GM12878 (cell line): ENCODE data around the gene RNF181. TPM values are rescaled to one million over a fixed set of nuclear protein-coding genes. Genes with fewer than 3 reads are reported as not detected.

Source experiments
- ASH2L ChIP-seq: fragments of 300-600, 200-600 bp; sonication (generic); IDR thresholded peaks from 2 replicates; pipeline ENCODE4 v1.6.1; 2017; ENCODE audit warnings: low read depth, mild to moderate bottlenecking, borderline replicate concordance
- CBX3 ChIP-seq: fragments of 200-600 bp; sonication (generic); IDR thresholded peaks from 2 replicates; pipeline ENCODE4 v1.6.1; 2016; ENCODE audit warnings: low read depth, borderline replicate concordance
- CBX5 ChIP-seq: sonication (generic); IDR thresholded peaks from 2 replicates; pipeline ENCODE4 v1.6.1; 2016; ENCODE audit warnings: low read depth, moderate library complexity, mild to moderate bottlenecking, inconsistent platforms
- CREB1 ChIP-seq: IDR thresholded peaks from 2 replicates; pipeline ENCODE4 v1.6.1; 2012; ENCODE audit warnings: low read depth, mild to moderate bottlenecking, inconsistent platforms
- CUX1 ChIP-seq: IDR thresholded peaks from 2 replicates; pipeline ENCODE4 v1.6.1; 2012; ENCODE audit warnings: improper control_type of control experiment, low read depth, low read length; ENCODE audit not compliant: insufficient replicate concordance
- DPF2 ChIP-seq: fragments of 450-650 bp; IDR thresholded peaks from 2 replicates; pipeline ENCODE4 v1.6.1; 2017; ENCODE audit warnings: mild to moderate bottlenecking
- KLF5 ChIP-seq: fragments of 450-650 bp; IDR thresholded peaks from 2 replicates; pipeline ENCODE4 v1.6.1; 2014; ENCODE audit warnings: mild to moderate bottlenecking; ENCODE audit not compliant: partially characterized antibody
- MEF2B ChIP-seq: fragments of 450-650 bp; IDR thresholded peaks from 2 replicates; pipeline ENCODE4 v1.6.1; 2018; ENCODE audit warnings: mild to moderate bottlenecking, moderate library complexity; ENCODE audit not compliant: partially characterized antibody, poor library complexity, severe bottlenecking
- NR2F1 ChIP-seq: fragments of 450-650 bp; conservative IDR thresholded peaks from 2 replicates; pipeline ENCODE4 v1.6.1; 2017; ENCODE audit warnings: mild to moderate bottlenecking
- PKNOX1 ChIP-seq: fragments of 450-650 bp; IDR thresholded peaks from 2 replicates; pipeline ENCODE4 v1.6.1; 2016; ENCODE audit warnings: mild to moderate bottlenecking
- RAD51 ChIP-seq: fragments of 450-650 bp; IDR thresholded peaks from 2 replicates; pipeline ENCODE4 v1.6.1; 2016; ENCODE audit warnings: moderate library complexity, mild to moderate bottlenecking, inconsistent platforms
- RBBP5 ChIP-seq: fragments of 200-600 bp; sonication (generic); conservative IDR thresholded peaks from 2 replicates; pipeline ENCODE4 v1.6.1; 2016
- SMAD1 ChIP-seq: fragments of 450-650 bp; IDR thresholded peaks from 2 replicates; pipeline ENCODE4 v1.6.1; 2018; ENCODE audit warnings: mild to moderate bottlenecking, low read depth; ENCODE audit not compliant: partially characterized antibody
- SREBF1 ChIP-seq: IDR thresholded peaks from 2 replicates; pipeline ENCODE4 v1.6.1; 2012; ENCODE audit warnings: mild to moderate bottlenecking, low read length
- USF1 ChIP-seq: IDR thresholded peaks from 2 replicates; pipeline ENCODE4 v1.6.1; 2011; ENCODE audit warnings: borderline replicate concordance, low read depth, mild to moderate bottlenecking, moderate library complexity, mixed read lengths, low read length; ENCODE audit not compliant: insufficient read depth; ENCODE audit errors: extremely low read length
- ZNF207 ChIP-seq: fragments of 450-650 bp; IDR thresholded peaks from 2 replicates; pipeline ENCODE4 v1.6.1; 2014; ENCODE audit warnings: antibody characterized with exemption, mild to moderate bottlenecking, borderline replicate concordance
- ZNF687 ChIP-seq: fragments of 450-650 bp; IDR thresholded peaks from 2 replicates; pipeline ENCODE4 v1.6.1; 2017; ENCODE audit warnings: mild to moderate bottlenecking, moderate library complexity
- polyA plus RNA-seq, 11 experiments: library from polyadenylated mRNA; depleted of rRNA in 4 of 11; unstranded in 6 of 11; stranded (reverse) in 5 of 11; fragments of >200 nt; fragmentation: Nextera tagmentation in 4 of 11; fragmentation: Illumina TruSeq in 1 of 11; extraction: Ambion mirVana in 4 of 11; extraction: Trizol in 1 of 11; gene quantifications; 1 replicate in 1 of 11; 2 replicates in 10 of 11; pipeline versions ENCODE4 v1.2.1 to v1.2.3, GENCODE V29; 2011 to 2016; ENCODE audit warnings: inconsistent platforms in 2 of 11, missing spikeins in 2 of 11, low read depth in 1 of 11
- total RNA-seq, 4 experiments: library from RNA; depleted of rRNA in 3 of 4; stranded (reverse); fragments of >200 nt in 3 of 4; fragmentation: Illumina TruSeq in 1 of 4; extraction: Trizol in 1 of 4; gene quantifications; 2 replicates each; pipeline versions ENCODE4 v1.2.1 to v1.2.3, GENCODE V29; 2013 to 2021

The RNF181 gene
- total and polyA plus RNA-seq, 10 of the 15 experiments (the other 5 are each of a cell fraction or from before 2014, with no cell fraction given): 101 to 409 (median 213) TPM

GRCh38 chr2:85602476-85603234 lies 7.1 kb downstream of the RNF181 start, which contains the start of gene TMEM150A (continued):
- TF ChIP-seq ZNF687 (peak; percentile 65), NR2F1 (peak; percentile 65), RBBP5 (no peak), USF1 (peak; percentile 82), SMAD1 (no peak), CUX1 (no peak), CBX5 (no peak), MEF2B (no peak), PKNOX1 (no peak), ASH2L (no peak), ZNF207 (peak; percentile 61; the same call in 1 of the 2 replicates), DPF2 (peak; percentile 61), KLF5 (peak; percentile 69), RAD51 (no peak), SREBF1 (0 out of 2 replicates have a peak, but pooled peaks have one; percentile 22), CBX3 (no peak), CREB1 (peak; percentile 92)
